ENCODE data around the gene SIGLEC1.

DNA sequence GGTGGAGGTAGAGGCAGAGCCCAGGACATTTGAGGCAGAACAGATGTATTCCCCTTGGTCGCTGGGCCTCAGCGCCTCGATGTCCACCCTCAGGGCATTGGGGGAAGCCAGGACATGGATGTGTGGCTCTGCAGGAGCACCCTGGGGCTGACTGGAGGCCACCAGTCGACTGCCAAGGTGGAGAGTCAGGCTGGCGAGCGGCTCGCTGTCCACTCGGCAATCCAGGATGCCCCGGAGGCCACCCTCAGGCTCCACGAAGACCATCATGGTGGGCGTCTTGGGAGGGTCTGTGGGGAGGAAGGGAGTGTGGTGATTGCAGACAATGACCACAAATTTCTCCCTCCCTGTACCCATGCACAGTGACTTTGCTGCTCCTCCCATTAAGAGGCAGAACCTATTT is 22.4 kb downstream of the SIGLEC1 start:
- TF ChIP-seq GATA3 (IDR thresholded peaks at IDR 0.05; ENCODE audit: low read depth, low read length) (no peak), GATA2 (IDR thresholded peaks at IDR 0.05; ENCODE audit: low read depth, low read length) (no peak)

All from SH-SY5Y (cell line).